T1000 (cell line): ENCODE data around the gene DCLRE1C.
"Not testable (repeated sequence)": the region's sequence is repeated elsewhere in the genome, so short reads cannot be mapped to it uniquely, and the experiment has no call there.

Experiments
- DNase-seq: peaks from one replicate; lab custom pipeline; 2025; ENCODE audit warnings: mixed read lengths; lab: John Stamatoyannopoulos, UW

The DCLRE1C gene

DNA sequence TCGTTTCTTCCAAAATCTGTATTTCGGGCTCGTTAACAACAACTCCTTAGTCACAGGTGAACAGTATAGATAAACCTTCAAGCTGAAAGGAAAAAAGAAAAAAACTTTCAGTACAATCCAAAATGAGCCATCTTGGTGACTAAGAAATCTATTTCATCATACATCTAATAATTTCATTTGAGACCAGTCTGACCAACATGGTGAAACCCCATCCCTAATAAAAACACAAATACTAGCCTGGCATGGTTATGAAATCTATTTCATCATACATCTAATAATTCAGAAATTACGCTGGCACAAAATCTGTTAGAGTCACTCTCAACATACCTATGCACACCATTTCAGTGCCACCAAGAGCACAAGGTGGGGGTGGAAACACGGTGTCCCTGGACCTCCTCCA is 8.8 kb downstream of the DCLRE1C start:
- DNase-seq = no peak

DNA sequence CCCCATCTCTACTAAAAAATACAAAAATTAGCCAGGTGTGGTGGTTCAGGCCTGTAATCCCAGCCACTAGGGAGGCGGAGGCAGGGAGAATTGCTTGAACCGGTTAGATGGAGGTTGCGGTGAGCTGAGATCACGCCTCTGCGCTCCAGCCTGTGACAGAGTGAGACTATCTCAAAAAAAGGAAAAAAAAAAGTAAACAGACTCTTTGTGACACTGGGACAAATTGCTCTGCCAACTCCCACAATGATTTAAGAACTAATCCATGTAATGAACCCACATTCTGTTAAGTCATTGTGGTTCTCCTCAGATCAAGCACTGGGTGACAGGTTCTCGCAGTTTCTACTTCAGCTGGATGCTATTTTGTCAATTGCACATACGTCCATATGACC is 11.0 kb downstream of the DCLRE1C start:
- DNase-seq = not testable (repeated sequence)

DNA sequence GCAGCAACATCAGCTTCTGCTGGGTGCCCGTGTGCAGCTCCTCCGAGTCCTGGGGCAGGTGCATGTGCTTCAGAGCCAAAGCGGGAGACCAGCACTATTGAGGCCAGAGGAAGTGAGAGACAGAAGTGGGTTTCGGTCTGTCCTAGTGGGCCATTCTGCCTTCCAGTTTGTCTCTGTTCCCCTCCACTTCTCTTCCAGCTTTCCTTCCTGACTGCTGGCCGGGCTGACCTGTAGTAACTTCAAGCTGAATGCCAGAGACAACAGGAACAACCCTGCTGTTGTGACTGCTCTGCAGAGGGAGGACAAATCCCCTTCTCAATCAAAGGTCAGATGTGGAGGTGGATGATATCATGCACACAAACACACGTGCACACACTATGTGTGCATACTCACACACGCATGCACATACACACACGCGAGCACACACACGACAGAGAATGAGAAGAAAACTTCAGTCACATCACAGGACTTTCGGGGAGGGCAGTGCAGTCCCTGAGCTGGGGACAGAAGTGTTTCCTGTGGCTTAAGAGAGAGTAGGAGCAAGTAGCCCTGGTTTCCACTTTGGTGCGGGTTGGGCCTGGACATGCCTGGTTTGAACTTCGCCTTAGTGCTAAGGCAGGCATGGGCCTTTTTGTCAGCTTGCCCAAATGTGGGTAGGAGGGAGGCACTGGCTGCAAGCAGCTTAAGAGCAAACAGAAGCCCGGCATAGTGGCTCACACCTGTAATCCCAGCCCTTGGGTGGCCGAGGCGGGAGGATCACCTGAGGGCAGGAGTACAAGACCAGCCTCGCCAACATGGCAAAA is 11.5 kb downstream of the DCLRE1C start:
- DNase-seq = not testable (repeated sequence)

DNA sequence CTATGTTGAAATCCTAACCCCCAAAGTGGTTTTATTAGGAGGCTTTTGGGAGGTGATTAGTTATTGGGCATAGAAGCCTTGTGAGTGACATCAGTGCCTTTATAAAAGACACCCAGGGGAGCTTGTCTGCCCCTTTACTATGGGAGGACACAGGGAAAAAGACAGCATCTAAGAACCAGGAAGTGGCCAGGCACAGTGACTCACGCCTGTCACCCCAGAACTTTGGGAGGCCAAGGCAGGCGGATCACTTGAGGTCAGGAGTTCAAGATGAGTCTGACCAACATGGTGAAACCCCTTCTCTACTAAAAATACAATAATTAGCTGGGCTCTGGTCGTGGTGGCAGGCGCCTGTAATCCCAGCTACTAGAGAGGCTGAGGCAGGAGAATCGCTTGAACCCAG is 14.9 kb downstream of the DCLRE1C start:
- DNase-seq = peak; percentile 90

DNA sequence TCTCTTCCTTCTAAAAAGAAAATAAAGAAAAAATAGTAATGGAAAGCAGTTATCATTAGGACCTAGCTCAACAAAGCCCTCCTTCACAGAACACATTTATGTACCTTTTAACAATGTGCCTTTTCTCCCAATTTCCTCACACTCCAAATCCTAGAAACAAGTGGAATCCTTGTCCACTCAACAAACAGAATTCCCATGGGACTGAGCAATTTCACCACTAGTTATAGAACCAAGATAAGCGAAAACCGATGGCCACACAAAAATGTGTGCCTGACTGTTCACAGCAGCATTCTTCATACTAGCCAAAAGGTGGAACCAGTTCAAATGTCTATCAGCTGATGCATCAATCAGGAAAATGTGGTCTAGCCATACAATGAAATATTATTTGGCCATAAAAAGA is 17.3 kb downstream of the DCLRE1C start:
- DNase-seq = no peak

DNA sequence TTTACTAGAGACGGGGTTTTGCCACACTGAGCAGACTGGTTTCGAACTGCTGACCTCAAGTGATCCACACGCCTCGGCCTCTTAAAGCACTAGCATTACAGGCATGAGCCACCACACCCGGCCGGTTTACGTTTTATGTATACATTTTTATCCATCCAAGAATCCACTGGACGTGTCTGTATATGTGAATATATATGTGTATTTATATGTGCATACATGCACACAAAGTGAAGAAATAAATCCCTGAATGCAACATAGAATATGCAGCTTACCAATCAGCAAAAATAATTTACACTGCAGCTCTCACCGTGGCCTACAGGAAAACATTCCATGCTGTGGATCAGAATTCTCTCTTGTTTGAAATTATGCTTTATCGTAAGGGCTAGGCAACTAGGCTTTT is 23.3 kb downstream of the DCLRE1C start:
- no peak for DNase-seq

DNA sequence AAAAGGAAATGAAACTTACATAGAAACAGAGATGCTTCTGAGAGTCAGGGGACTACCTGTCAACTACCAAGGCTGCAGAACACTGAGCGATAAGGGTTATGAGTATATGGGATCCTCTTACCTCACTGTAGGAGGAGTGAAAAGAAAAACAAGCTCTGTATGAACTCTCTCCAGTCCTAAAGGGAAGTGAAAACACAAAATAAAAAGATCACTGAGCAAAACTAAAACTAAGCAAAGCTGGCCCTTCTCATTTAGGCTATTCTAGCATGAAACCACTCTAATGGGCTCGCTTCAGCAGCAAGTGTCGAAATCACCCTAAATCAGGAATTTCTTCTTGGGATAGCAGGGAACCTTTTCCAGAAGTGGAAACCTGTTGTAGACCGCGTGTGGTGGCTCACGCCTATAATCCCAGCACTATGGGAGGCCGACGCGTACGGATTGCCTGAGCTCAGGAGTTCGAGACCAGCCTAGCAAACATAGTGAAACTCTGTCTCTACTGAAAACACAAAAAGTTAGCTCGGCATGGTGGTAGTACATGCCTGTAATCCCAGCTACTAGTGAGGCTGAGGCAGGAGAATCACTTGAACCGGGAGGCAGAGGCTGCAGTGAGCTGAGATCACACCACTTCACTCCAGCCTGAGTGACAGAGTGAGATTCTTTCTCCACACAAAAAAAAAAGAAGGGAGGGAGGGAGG is 27.0 kb downstream of the DCLRE1C start:
- no peak for DNase-seq

DNA sequence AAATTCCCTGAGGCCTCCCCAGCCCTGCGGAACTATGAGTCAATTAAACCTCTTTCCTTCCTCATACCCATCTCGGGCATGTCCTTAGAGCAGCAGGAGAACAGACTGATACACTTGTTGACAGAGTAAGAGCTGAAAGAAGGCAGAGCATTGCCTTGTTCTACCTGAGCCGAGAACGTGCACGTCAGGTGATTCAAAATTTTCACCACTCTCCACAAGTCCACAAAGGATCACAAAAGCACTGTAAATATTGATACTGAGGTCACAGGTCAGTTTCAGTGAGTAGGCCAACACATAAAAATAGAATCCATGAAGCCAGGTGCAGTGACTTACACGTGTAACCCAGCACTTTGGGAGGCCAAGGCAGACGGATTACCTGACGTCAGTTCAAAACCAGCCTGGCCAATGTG is 27.8 kb downstream of the DCLRE1C start:
- no peak for DNase-seq

DNA sequence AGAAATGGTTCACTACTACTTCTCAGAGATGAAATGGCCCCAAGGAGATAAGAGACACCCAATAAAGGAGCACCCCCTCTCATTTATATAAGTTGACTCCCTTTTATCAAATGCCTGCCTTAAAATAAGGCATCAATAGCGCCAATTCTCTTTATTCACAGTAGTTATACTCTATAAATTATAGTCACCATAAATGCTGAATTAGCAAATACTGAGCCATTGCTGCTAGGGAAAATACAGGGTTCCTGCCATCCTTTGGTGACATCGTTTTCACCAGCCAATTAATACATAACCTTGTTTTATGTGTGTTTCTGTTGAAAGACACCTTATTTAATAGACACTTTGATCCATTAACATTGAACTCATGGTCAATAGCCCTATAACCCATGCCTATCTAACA is 28.6 kb downstream of the DCLRE1C start:
- no peak for DNase-seq

DNA sequence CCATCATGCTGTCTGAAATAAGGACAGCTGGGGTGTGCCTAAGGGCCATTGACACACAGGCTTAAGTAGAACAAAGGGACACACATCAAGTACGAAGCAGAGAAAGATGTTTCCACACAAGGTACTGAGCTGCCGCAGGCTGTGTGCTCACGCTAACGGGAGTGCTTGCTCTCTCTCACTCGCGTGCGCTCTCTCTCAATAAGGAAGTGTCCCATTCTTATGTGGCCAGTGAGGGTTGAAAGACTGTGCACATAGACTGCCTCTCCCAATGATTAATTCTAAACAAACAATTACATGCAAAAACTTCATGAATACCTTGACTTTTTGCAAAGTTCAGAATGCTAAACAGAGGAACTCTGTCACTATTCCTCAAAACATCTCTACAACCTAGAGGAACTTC is 29.9 kb downstream of the DCLRE1C start:
- DNase-seq = no peak

DNA sequence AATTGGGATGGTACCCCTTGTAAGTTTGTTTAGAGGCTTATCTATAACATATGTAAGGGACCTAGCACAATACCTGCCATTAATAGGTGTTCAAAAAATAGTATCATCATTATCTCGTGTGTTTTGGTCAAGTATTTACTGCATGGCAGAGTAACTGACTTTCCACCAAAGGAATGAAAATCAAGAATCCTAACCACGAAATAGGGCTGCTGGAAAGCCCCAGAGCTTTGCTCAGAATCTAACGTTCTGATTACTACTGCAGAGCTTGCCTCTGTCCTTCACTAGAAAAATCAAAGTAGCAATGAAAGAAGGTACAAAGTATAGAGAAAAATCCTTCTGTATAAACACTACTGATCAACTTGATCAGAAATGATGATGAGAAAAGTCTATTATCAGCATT is 34.9 kb downstream of the DCLRE1C start:
- no peak for DNase-seq

DNA sequence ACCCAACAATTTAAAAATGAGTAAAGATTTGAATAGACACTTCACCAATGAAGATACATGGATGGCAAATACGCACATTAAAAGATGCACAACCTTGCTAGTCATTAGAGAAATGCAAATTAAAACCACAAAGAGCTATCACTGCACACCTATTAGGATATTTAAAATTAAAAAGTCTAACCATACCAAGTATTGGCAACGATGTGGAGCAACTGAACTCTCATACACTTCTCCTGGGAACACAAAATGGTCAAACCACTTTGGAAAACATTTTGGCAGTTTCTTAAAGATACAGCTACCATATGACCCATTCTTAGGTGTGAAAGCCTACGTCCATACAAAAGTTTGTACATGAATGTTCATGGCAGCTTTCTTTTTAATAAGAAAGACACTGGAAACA is 36.1 kb downstream of the DCLRE1C start:
- no peak for DNase-seq

DNA sequence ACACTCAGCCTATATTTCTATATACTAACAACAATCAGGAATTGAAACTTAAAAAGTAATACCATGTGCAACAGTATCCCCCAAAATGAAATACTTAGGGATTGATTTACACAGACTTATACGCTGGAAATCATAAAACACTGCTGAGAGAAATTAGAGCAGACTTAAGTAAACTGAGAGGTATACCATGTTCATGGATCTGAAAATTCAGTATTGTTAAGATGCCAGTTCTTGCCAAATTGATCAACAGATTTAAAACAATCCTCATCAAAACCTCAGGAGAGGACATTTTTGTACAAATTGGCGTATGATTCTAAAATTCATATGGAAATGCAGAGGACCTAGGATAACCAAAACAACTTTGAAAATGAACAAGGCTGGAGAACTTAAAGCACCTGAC is 37.3 kb downstream of the DCLRE1C start:
- DNase-seq = no peak

DNA sequence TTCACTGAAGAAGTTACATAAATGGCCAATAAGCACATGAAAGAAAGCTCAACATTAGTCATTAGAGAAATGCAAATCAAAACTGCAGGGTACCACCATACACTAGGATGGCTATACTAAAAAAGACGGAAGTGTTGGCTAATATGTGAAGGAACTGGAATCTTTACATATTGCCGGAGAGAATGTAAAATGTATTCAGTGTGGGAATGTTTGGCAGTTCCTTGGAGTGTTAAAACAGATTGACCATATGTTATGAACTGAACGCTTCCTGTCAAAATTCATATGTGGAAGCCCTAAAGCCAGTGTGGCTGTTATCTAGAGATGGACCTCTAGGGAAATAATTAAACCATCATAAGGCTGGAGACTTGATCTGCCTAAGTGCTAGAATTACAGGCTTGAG is 42.1 kb downstream of the DCLRE1C start:
- no peak for DNase-seq

DNA sequence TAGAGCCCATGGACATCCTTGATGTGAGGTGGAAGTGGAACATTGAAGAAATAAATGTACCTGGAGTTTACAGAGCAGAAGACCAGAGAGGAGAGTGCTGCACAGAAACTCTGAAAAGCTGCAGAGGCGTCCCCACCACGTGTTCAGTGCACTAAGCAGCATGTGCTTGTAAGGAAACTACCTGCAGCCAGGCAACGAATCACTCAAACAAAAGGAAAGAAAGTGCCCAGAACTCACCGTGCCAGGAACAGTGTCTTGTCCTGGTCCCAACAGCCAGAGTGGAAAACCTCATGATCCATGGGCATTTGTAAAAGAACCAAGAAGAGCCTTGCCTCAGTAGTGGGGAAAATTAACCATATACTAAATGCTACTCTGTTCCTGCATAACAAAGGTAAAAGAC is 42.9 kb downstream of the DCLRE1C start:
- no peak for DNase-seq

DNA sequence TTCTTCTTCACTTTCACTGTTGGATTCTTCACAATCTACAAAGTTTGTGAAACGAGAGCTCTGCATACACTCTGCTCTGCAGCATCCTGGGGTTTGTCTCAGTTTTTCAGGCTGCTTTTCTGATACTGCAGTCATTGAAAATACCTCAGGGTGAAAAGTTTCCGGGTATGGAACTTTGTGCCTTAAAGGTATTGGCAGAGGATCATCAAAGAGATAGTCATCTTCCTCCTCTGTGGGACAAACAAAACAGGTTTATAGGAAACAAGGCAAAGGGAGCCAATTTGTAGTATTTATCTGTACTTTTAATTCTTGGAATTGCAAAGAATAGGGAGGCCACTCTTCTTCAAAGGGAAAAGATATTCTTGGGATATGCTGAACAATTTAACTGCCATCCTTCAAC is 44.8 kb downstream of the DCLRE1C start:
- no peak for DNase-seq

DNA sequence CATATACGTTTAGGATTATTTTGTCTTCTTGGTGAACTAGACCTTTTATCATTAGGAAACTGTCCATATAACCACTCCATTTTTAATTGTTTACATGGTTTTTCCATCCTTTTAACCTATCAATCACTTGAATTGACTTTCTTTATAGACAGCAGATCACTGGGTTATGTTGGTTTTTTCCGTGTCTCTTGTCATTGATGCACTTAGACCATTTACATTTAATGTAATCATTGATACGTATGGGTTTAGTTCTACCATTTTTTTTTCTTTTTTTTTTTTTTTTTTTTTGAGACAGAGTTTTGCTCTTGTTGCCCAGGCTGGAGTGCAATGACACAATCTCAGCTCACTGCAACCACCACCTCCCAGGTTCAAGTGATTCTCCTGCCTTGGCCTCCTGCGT is 46.3 kb downstream of the DCLRE1C start:
- not testable (repeated sequence) for DNase-seq

DNA sequence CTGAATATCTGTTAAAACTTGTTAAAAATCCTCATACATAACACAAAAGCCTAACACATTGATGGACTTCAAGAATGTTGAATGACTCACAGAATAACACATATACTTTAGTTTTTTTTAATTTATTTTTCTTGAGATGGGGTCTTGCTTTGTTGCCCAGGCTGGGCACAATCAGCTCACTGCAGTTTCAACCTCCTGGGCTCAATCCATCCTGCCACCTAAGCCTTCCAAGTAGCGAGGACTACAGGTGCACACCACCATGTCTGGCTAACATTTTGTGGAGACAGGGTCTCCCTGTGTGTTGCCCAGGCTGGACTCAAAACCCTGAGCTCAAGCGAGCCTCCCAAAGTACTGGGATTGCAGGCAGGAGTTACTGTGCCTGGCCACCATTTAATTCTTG is 47.1 kb downstream of the DCLRE1C start:
- DNase-seq = no peak

DNA sequence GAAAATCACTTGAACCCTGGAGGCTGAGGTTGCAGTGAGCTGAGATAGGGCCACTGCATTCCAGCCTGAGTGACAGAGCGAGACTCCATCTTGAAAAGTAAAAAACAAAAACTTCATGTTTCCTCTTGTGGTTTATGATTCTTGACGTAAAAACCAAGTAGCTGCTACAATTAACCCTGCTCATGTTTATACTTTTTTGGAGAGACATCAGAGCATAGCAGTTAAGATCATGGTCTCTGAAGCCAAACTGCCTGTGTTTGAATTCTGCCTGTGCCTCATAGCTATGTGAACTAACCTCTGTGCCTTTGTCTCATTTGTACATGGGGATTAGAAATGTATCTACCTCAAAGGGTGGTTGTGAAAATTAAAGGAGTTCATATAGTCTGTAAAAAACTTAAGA is 48.0 kb downstream of the DCLRE1C start:
- no peak for DNase-seq

DNA sequence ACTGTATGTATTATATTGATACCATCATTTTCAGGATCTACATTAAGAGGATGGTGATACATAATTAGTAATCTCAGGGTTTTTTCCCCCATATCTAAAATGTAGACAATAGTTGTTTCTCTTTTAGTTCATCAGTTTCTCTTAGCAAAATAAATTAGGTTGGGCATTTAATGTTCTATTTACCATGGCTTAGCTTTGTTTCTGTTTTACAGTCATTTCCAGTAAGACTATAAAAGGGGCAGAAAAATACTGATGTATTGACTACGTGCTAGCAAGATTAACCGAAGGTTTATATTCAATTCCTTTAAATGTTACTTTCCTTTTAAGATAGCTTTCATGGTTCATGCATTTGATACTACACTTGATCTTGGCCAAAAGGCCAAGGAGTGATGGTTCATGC is 49.0 kb downstream of the DCLRE1C start:
- no peak for DNase-seq

DNA sequence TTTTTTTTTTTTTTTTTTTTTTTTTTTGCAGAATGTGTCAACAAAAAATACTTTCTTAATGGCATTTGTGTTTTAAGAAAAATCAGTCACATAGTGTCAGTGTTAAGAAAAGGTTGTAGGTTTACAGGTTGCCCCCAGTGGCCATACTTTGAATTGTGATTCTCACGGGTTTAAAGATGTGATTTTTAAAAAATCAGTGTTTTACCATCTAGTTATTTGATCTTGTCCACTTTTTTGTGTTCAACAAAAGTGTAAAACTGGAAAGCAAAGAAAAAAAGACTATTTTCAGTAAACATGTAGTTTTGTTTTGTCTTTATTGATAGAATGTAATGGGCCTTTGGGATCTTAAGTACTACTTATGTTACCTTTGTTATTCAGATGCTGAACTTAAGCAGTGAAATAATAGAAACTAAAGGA is 49.6 kb downstream of the DCLRE1C start:
- DNase-seq = peak; percentile 71

DNA sequence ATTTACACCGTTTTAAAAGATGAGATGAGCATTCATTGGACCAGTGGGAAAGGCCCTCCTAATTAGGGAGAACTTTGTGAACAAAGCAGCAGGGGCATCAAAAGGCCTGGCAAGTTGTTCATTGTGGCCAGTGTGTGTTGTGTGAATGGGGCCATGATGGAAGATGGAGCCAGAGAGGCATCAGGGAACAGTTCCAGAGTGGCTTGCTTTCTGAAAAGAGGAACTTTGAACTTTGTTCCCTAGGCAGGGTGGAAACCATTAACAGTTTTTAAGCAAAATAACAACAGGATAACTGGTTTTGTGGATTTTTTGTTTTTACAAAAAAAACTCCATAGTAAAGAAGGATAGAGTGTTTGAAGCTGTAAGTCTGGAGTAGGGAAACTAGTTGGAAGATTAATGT is 62.7 kb downstream of the DCLRE1C start:
- DNase-seq = no peak

DNA sequence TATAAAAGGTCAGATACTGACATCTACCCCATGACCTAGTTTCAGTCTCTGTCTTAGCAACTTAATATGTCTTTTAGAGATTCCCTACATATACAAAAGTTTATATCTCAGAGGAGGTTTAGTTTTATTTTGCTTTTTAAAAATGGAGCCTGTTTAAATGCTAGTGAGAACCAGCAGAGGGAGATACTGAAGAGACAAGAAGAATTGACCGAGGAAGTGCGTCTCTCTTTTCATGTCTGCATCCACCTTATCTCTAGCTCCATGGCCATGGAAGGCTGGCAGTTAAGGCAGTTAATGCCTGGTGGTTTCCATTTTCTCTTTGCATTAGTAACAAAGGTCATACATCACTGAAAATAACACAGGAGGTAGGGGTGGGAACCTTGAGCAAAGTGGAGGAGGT is 64.6 kb downstream of the DCLRE1C start:
- DNase-seq = no peak

DNA sequence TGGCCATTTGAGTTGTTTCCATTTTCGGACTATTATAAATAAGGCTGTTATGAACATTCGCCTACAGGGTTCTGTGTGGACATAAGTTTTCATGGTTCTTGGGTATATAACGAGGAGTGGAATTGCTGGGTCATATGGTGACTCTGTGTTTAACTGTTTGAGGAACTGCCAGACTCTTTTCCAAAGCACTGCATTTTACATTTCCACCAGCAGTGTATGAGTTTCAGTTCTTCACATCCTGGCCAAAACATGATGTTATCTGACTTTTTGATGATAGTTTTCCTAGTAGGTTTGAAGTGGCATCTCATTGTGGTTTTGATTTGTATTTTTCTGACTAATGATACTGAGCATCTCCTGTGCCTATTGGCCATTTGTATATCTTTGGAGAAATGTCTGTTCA is 69.8 kb downstream of the DCLRE1C start:
- no peak for DNase-seq
